Esophagus squamous epithelium (tissue), 4 donors: Measurements from ENCODE around the gene BMERB1.

Experiments used
- CTCF ChIP-seq, 6 experiments: fragments of 450-650 bp in 4 of 6; fragments of 200-600 bp in 2 of 6; sonication (generic) in 2 of 6; IDR thresholded peaks; one replicate each; pipeline ENCODE4 v1.5.1; 2016 to 2019; ENCODE audit warnings: antibody characterized with exemption in 6 of 6, mild to moderate bottlenecking in 4 of 6, moderate library complexity in 4 of 6
- POLR2A ChIP-seq, 4 donors: fragments of 450-650 bp; IDR thresholded peaks; one replicate each; pipeline ENCODE4 v1.6.1; 2017; ENCODE audit warnings: antibody characterized with exemption in 4 of 4, mild to moderate bottlenecking in 4 of 4, moderate library complexity in 3 of 4

GRCh38 chr16:15434425-15435215, at the start of gene BMERB1:
- TF ChIP-seq CTCF (IDR thresholded peaks at IDR 0.05) = no peak
- peak in 2 of 4 donors; percentile 20 to 53 for TF ChIP-seq POLR2A (IDR thresholded peaks at IDR 0.05)
